ENCODE data around the gene LNP1. TPM values are rescaled to one million over a fixed set of nuclear protein-coding genes. Genes with fewer than 3 reads are reported as not detected.

LNP1 gene
- total and polyA plus RNA-seq, 2 of the 8 experiments (the other 6 are each of a cell fraction or from before 2014, with no cell fraction given) = 6.6 to 8.7 TPM

DNA sequence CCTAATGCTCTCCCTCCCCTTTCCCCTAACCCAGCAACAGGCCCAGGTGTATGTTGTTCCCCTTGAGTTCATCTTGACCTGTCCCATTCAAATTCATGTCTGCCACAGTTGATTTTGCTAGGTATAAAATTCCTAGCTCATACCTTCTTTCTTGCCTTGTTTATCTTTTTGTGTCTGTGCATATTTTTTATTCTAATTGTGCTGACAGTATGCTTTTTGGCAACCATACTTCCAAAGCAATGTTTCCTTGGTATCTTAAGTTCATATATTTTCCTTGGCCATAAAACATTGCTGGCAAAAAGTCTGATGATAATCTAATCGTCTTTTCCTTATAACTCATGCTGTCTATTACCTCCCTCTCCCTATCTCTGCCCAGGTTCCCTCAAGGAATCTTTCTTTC is 15.5 kb downstream of the LNP1 start:
- Histone ChIP-seq H3K36me3 (ENCODE audit: control insufficient read depth in 2 of 4, insufficient read depth in 4 of 4, low read length in 3 of 4) (no peaks in the 10 kb centered on the region; a peak in 1 of 8 replicates), H2BK5ac (ENCODE audit: low read depth, low read length) (no peak overlapping the region), H3K27ac (ENCODE audit: low read depth, low read length) (no peak overlapping the region), H3K23me2 (ENCODE audit: low read depth, low read length) (no peaks in the 10 kb centered on the region), H3K18ac (ENCODE audit: extremely low read depth, low read length) (no peak overlapping the region), H3K4ac (replicated peaks; ENCODE audit: insufficient read length, low read depth, low read length) (no peak overlapping the region), H3K79me2 (ENCODE audit: control insufficient read depth in 1 of 2, insufficient read depth in 2 of 2, low read length in 2 of 2) (no peaks in the 10 kb centered on the region), H3K56ac (replicated peaks; ENCODE audit: insufficient read length, low read depth, low read length) (no peak overlapping the region), H2BK20ac (ENCODE audit: low read length) (no peak overlapping the region), H4K8ac (ENCODE audit: extremely low read depth, insufficient read depth, low read length) (no peak overlapping the region), H3K9me3 (ENCODE audit: insufficient read depth in 2 of 2, low read depth in 1 of 2, low read length in 1 of 2) (no peaks in the 10 kb centered on the region), H2AFZ (ENCODE audit: low read length) (no peak overlapping the region), H2BK15ac (ENCODE audit: low read length) (no peak overlapping the region), H3K4me2 (ENCODE audit: insufficient read depth in 1 of 2, low read depth in 2 of 2, low read length in 2 of 2) (no peak overlapping the region), H4K91ac (replicated peaks; ENCODE audit: insufficient read length, low read length) (no peak overlapping the region), H4K20me1 (replicated peaks in 1 of 2; ENCODE audit: control insufficient read depth in 1 of 2, insufficient read depth in 2 of 2, low read length in 2 of 2) (no peaks in the 10 kb centered on the region), H3K9ac (replicated peaks in 1 of 4; ENCODE audit: extremely low read depth in 1 of 4, low read depth in 3 of 4, low read length in 3 of 4) (no peak overlapping the region), H3K23ac (ENCODE audit: insufficient read length) (no peak overlapping the region), H2BK12ac (ENCODE audit: low read depth, low read length) (no peak overlapping the region), H3K4me1 (replicated peaks in 1 of 4; ENCODE audit: control insufficient read depth in 3 of 4, insufficient read depth in 4 of 4, low read length in 3 of 4) (peaks cover 2 to 12% (median 5%) of the 10 kb centered on the region in 4 experiments; a peak in 4 of 7 replicates), H3K4me3 (ENCODE audit: extremely low read depth in 1 of 4, insufficient read depth in 2 of 4, low read depth in 3 of 4, low read length in 4 of 4) (no peak overlapping the region), H2BK120ac (replicated peaks; ENCODE audit: low read depth, low read length) (no peak overlapping the region), H3K79me1 (ENCODE audit: low read depth, low read length) (no peaks in the 10 kb centered on the region), H3K27me3 (replicated peaks in 1 of 4; ENCODE audit: control insufficient read depth in 3 of 4, extremely low read depth in 1 of 4, insufficient read depth in 3 of 4, low read length in 3 of 4) (no peaks in the 10 kb centered on the region), H4K5ac (ENCODE audit: insufficient read length, low read depth, low read length) (no peak overlapping the region), H3K14ac (ENCODE audit: insufficient read length) (no peak overlapping the region), H2AK5ac (ENCODE audit: low read depth, low read length) (no peak overlapping the region)
- DNase-seq (ENCODE audit: low read depth in 1 of 2, low spot score in 2 of 2) (no peak), FAIRE-seq (no peak)
- WGBS, 2 experiments (ENCODE audit: extremely low coverage in 1 of 2, insufficient coverage in 1 of 2, insufficient read length in 1 of 2, insufficient replicate concordance in 2 of 2, low coverage in 1 of 2, low lambda C conversion rate in 2 of 2, missing lambda C conversion rate in 1 of 2) = 88% methylated on average over 1 of the region's 1 CpG; no CpG with 5 or more reads in 1 of the 2 experiments
- POLR2A ChIA-PET (ENCODE audit: partially characterized antibody) = no interaction called here
- CTCF ChIA-PET (ENCODE audit: partially characterized antibody) = interaction anchor here (1.0 kb wide), 1 partner anchor 174 kb away, joined by 3 read pairs; no protein-coding TSS in a partner anchor
- no peak for TF ChIP-seq TAF1 (IDR thresholded peaks at IDR 0.05; ENCODE audit: low read depth, low read length)
- TF ChIP-seq GABPA (IDR thresholded peaks at IDR 0.05; ENCODE audit: borderline replicate concordance, insufficient read depth, low read length) = no peak
- TF ChIP-seq ZNF274 (IDR thresholded peaks at IDR 0.05; ENCODE audit: borderline replicate concordance, extremely low read depth, low read length) = no peak
- TF ChIP-seq RNF2 (IDR thresholded peaks at IDR 0.05; ENCODE audit: borderline replicate concordance, low read depth, low read length, missing control alignments, poor library complexity, severe bottlenecking) = no peak
- TF ChIP-seq SP4 (IDR thresholded peaks at IDR 0.05; ENCODE audit: low read length) = no peak
- TF ChIP-seq CHD2 (IDR thresholded peaks at IDR 0.05; ENCODE audit: low read length) = no peak
- TF ChIP-seq CEBPB (IDR thresholded peaks at IDR 0.05; ENCODE audit: low read depth, low read length) = no peak
- TF ChIP-seq HDAC2 (IDR thresholded peaks at IDR 0.05; ENCODE audit: borderline replicate concordance in 1 of 2, low read depth in 2 of 2, low read length in 2 of 2) = no peak
- TF ChIP-seq BACH1 (IDR thresholded peaks at IDR 0.05; ENCODE audit: low read length) = no peak
